ENCODE results near the gene MRPL37. TPM values are rescaled to one million over a fixed set of nuclear protein-coding genes. Genes with fewer than 3 reads are reported as not detected.

Gene MRPL37
- total RNA-seq, 2 donors from 2014 or later = 43.2 to 55.0 TPM

- no peaks in the 10 kb centered on the region for H3K9me3 ChIP-seq
- peaks cover 14 to 29% of the 10 kb centered on the region in 2 donors for H3K4me1 ChIP-seq (ENCODE audit: control insufficient read depth in 1 of 2, low read depth in 2 of 2)
- no peak overlapping the region for H3K4me3 ChIP-seq
- H3K27me3 ChIP-seq (replicated peaks; ENCODE audit: insufficient read depth) = no peaks in the 10 kb centered on the region
- no peak for DNase-seq (ENCODE audit: low spot score)
- no peak overlapping the region for H3K27ac ChIP-seq
- TF ChIP-seq, protein P1, sequence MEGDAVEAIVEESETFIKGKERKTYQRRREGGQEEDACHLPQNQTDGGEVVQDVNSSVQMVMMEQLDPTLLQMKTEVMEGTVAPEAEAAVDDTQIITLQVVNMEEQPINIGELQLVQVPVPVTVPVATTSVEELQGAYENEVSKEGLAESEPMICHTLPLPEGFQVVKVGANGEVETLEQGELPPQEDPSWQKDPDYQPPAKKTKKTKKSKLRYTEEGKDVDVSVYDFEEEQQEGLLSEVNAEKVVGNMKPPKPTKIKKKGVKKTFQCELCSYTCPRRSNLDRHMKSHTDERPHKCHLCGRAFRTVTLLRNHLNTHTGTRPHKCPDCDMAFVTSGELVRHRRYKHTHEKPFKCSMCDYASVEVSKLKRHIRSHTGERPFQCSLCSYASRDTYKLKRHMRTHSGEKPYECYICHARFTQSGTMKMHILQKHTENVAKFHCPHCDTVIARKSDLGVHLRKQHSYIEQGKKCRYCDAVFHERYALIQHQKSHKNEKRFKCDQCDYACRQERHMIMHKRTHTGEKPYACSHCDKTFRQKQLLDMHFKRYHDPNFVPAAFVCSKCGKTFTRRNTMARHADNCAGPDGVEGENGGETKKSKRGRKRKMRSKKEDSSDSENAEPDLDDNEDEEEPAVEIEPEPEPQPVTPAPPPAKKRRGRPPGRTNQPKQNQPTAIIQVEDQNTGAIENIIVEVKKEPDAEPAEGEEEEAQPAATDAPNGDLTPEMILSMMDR (IDR thresholded peaks at IDR 0.05) = no peak
- peaks cover 8% of the 10 kb centered on the region for H3K36me3 ChIP-seq
- ATAC-seq (ENCODE audit: insufficient number of reproducible peaks, low FRiP score, low read depth) = no peak
Measured at GRCh38 chr1:54222711-54223110, 22.7 kb downstream of the MRPL37 start.

- Histone ChIP-seq H3K9me3 (no peaks in the 10 kb centered on the region), H3K27me3 (replicated peaks; ENCODE audit: insufficient read depth) (no peaks in the 10 kb centered on the region), H3K4me1 (ENCODE audit: control insufficient read depth in 1 of 2, low read depth in 2 of 2) (peaks cover 23 to 38% of the 10 kb centered on the region in 2 donors), H3K36me3 (no peaks in the 10 kb centered on the region), H3K4me3 (no peak overlapping the region), H3K27ac (no peak overlapping the region)
- ATAC-seq (ENCODE audit: insufficient number of reproducible peaks, low FRiP score, low read depth) = no peak
- no peak for DNase-seq (ENCODE audit: low spot score)
- TF ChIP-seq, protein P1 (IDR thresholded peaks at IDR 0.05) = no peak
Measured at GRCh38 chr1:54223441-54224202, 23.7 kb downstream of the MRPL37 start.

GRCh38 chr1:54224233-54224632 lies 24.3 kb downstream of the MRPL37 start:
- Histone ChIP-seq H3K4me1 (ENCODE audit: control insufficient read depth in 1 of 2, low read depth in 2 of 2) (peaks cover 25 to 40% of the 10 kb centered on the region in 2 donors), H3K36me3 (no peaks in the 10 kb centered on the region), H3K9me3 (no peaks in the 10 kb centered on the region), H3K27me3 (replicated peaks; ENCODE audit: insufficient read depth) (no peaks in the 10 kb centered on the region), H3K27ac (no peak overlapping the region), H3K4me3 (no peak overlapping the region)
- ATAC-seq (ENCODE audit: insufficient number of reproducible peaks, low FRiP score, low read depth) (no peak), DNase-seq (ENCODE audit: low spot score) (no peak)
- TF ChIP-seq, protein P1 (IDR thresholded peaks at IDR 0.05) = no peak

GRCh38 chr1:54225378-54225777 lies 25.4 kb downstream of the MRPL37 start:
- H3K27ac ChIP-seq = no peak overlapping the region
- no peak overlapping the region for H3K4me3 ChIP-seq
- no peaks in the 10 kb centered on the region for H3K9me3 ChIP-seq
- H3K4me1 ChIP-seq (ENCODE audit: control insufficient read depth in 1 of 2, low read depth in 2 of 2) = peaks cover 18 to 34% of the 10 kb centered on the region in 2 donors
- ATAC-seq (ENCODE audit: insufficient number of reproducible peaks, low FRiP score, low read depth) (no peak), DNase-seq (ENCODE audit: low spot score) (no peak)
- H3K27me3 ChIP-seq (replicated peaks; ENCODE audit: insufficient read depth) = no peaks in the 10 kb centered on the region
- TF ChIP-seq, protein P1 (IDR thresholded peaks at IDR 0.05) = no peak
- H3K36me3 ChIP-seq = no peaks in the 10 kb centered on the region

GRCh38 chr1:54225986-54226559 lies 26.1 kb downstream of the MRPL37 start:
- no peak overlapping the region for H3K4me3 ChIP-seq
- TF ChIP-seq, protein P1 (IDR thresholded peaks at IDR 0.05) = no peak
- H3K27ac ChIP-seq = no peak overlapping the region
- H3K36me3 ChIP-seq = no peaks in the 10 kb centered on the region
- H3K4me1 ChIP-seq (ENCODE audit: control insufficient read depth in 1 of 2, low read depth in 2 of 2) = peaks cover 15 to 29% of the 10 kb centered on the region in 2 donors
- H3K27me3 ChIP-seq (replicated peaks; ENCODE audit: insufficient read depth) = no peaks in the 10 kb centered on the region
- ATAC-seq (ENCODE audit: insufficient number of reproducible peaks, low FRiP score, low read depth) (no peak), DNase-seq (ENCODE audit: low spot score) (no peak)
- H3K9me3 ChIP-seq = no peaks in the 10 kb centered on the region
